Hematopoietic multipotent progenitor cell treated with erythropoietin and hydrocortisone succinate and interleukin-3 and kit ligand, for 6 days (in vitro differentiated cells): ENCODE results near the gene TATDN2.
A peak's percentile ranks its signal among the peaks of the same experiment; 100 is the strongest.
"Not testable (repeated sequence)": the region's sequence is repeated elsewhere in the genome, so short reads cannot be mapped to it uniquely, and the experiment has no call there.

ENCODE experiments used
- DNase-seq: peaks from one replicate; pipeline ENCODE4 v3.0.0-alpha.2; 2015

Gene TATDN2

DNA sequence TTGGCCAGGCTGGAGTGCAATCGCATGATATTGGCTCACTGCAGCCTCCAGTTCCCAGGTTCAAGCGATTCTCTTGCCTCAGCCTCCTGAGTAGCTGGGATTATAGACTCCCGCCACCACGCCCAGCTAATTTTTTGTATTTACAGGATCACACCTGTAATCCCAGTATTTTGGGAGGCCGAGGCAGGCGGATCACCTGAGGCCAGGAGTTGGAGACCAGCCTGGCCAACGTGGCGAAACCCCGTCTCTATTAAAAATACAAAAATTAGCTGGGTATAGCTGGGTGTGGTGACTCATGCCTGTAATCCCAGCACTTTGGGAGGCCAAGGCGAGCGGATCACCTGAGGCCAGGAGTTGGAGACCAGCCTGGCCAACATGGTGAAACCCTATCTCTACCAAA, 24.2 kb downstream of the TATDN2 start:
- not testable (repeated sequence) for DNase-seq

DNA sequence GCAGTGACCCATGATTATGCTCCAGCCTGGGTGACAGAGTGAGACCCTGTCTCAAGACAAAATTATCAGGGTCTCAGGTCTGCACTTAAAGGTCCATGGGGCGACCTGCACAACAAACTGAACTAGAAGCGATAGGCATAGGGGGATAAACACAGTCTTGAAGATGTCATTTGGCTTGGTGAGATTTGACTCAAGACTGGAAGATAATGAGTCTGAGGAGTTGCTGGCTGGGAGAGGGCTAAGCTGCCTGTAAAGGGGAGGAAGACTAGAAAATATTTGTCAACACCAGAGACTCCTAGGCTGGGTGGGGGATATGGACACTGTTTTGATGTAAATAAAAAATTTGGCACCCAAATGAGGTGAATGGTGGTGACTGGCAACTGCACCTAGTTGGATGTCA, 24.7 kb downstream of the TATDN2 start:
- no peak for DNase-seq

DNA sequence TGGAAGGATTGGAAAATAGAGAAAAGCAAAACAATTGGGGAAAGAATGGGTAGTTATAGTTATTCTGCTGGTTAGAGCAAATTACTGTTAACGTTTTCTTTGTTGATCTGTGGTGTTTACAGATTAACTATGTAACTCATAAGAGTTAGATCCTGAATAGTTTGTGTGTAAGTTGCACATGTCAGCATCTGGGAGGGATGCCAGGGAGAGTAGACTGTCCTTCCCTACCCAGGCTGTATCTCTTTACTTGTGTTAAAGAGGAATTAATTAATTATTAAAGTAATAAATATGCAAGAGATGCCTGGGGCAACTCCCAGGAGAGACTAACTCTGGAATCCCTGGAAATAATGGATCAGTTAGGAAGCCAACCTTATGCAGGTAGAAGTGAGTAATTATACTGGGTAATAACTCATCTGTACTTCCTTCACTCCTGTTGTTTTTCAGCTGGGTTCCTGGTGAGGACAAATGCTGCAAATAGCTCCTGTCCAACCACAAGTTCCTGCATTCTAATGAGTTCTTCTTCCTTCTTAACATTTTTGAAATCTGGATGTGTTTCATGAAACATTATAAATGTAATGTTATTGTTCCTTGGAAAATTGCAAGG, 25.5 kb downstream of the TATDN2 start:
- no peak for DNase-seq

DNA sequence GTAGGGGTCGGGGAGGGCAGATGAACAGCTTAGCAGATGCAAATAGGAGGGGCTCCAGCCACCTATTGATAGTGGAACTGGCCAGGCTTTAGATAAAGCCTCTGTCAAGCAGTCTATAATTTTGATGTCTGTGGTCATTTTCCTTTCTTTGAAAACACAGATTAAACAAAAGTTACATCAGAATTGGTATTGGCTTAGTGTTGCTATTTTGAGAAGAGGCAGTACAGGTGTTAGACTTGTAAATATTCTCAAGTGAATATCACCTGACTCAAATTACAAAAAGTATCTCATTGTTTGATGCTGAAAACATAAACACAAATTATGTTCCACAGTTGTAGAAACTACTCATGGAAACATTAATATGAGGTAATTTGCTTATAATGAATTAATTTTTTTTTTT, 26.3 kb downstream of the TATDN2 start:
- no peak for DNase-seq

DNA sequence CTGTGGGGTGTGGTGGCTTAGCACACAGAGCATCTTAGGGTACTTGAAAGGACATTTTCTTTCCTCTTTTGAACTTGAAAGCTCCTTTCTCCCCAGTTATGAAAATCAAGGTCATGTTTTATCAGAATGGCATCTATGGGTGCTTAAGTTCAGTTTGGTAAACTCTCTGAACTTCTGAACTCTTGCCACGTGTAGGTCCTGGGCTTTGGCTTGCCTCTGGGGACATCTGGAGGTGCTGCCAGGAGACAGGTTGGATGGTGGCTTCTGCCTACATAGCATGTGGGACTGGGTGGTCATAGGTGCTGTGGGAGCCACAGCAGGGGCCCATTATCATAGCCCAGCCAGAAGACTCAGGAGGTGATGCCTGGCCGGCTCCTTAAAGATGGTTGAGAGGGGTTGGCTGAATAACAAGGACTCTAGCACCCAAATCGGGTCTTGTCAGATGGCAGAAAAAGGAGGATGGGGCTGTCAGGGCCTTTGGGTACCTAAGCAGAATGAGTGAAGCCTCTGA, 28.9 kb downstream of the TATDN2 start:
- DNase-seq: no peak

DNA sequence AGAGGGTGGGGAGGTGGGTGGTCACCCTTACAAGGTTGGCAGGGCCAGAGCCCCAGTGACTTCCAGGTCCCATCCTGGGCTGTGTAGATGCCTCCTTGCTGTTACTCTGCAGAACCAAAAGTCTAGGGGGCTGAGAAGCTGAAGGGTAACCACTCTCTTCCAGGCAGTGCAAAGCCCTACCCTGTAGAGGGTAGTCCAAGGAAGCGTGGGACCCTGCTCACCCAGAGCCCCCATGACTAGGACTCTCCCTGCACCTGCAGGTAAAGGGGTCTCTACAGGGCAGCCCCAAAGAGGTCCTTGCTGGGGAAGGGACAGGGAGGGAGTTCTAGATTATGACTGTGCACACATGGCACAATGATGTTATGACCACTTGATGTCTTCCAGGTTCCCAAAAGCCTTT, 30.2 kb downstream of the TATDN2 start:
- DNase-seq: no peak

DNA sequence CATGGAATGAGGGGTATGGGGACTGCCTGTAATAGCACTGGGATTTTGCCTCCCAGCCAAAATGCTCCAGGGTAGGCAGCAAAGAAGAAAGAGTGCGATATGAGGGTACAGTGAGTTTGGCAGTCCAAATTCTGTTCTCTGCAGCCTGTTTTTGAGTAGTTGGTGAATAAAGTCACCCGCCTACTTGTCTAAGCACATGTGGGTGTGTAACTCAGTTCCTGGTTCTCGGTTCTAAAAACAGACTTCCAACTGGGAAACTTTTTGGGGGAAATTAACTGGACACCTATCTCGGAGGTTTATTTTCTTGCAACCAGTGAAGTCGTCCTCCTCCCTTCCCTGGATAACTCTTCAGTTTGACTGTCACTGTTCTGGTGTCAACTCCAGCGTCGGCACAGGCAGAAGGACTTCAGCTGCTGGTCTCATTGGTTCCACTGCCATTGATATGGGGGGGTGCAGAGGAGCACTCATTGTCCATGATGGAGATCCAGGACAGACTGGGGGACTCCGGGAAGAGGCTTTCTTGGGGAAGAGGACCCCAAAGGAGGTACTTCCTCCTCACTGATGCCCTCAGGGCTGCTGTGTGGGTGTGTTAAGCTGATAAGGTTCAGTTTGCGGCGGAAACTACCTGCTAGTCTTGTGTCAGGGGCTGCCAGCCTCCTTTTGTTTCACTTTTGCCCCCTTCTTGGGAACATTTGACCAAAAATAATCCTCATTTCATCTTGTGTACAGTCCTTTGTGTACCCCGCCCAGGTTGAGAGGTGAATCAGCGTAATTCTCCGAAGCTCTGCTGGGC, 31.3 kb downstream of the TATDN2 start:
- DNase-seq: peak; percentile 61

DNA sequence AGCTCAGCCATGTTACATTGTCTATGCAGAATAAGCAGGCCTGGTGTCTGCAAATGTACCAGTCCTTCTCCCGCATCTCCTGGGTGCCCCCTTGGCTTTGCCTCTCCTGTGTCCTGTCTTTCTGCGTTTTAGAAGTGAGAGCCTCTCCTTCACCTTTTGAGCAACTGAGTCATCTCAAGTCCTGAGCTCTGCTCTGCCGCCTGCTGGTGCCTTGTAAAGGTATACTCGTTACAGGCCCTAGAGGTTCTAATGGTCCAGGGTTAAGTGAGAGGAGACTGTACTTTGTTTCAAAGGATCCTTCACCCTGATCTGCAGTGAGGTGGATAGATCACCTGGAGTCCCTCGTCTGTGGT, 31.9 kb downstream of the TATDN2 start:
- DNase-seq: no peak

DNA sequence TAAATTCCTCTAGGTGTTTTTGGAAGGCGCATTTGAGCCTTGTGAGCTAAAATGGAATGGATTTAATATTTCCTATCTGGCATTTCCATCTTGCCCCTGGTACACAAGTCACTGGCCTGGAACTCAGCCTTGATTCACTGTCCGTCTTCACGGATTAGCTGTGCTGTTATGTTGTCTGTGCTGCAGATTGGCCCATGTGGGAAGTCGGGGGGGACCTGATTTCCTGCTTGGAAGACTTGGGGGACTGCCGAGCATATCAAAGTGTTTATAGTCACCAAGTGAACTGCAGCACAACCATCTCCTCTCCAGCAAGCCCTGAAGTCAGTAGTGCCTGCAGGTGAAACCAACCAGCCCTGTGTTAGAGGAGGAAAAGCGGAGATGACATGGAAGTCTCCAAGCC, 32.3 kb downstream of the TATDN2 start:
- no peak for DNase-seq

DNA sequence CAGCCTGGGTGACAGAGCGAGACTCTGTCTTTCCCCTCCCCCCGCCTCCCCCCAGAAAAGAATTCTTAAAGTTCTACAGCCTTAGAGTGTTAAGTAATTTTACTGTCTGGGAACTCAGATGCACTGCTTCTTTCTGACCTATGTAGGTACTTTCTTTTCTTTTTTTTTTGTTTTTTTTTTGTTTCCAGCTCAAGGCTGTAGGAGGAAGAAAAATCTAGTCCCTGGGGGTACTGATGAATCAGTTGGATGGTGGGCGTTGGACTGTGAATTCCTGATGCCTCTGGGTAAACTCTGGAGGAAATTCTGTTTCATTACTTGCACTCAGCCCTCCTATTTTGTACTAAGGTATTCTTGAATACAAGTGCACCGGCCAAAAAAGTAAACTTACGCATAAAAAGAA, 33.7 kb downstream of the TATDN2 start:
- DNase-seq: no peak

DNA sequence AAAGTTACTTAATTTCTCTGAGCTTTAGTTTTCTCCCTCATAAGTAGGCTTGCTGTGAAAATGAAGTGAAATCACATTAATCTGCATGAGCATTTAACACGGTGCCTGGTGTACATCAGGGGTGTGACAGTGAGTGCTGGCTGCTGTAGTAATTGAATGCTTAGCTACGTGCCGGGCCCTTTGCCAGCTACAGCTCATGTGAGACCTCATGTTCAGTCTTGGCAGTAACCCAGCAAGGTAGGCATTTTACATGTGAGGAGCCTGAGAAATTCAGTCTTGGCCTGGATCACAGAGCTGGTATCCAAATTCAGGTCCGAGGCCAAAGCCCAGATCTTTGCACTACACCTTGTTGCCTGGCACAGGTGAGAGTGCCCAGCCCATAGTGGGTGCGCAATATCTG, 35.4 kb downstream of the TATDN2 start:
- peak; percentile 63 for DNase-seq

DNA sequence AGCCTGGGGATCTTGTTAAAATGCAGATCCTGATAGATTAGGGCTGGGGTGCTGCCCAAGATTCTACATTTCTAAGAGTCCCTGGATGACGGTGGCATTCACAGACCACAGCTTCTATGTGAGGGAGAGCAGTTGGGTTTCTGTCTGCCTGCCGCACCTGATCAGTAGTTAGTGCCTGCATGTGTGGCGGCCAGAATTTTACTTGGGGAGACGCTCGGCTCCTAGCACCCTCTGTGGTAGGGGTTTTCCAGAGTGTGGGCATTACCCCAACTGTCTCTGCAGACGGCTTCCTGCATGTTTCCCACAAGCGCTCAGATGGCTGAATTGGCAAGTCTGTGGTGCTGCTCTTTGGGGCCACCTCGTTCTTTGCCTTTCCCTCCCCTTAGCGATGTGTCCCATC, 36.2 kb downstream of the TATDN2 start:
- no peak for DNase-seq

DNA sequence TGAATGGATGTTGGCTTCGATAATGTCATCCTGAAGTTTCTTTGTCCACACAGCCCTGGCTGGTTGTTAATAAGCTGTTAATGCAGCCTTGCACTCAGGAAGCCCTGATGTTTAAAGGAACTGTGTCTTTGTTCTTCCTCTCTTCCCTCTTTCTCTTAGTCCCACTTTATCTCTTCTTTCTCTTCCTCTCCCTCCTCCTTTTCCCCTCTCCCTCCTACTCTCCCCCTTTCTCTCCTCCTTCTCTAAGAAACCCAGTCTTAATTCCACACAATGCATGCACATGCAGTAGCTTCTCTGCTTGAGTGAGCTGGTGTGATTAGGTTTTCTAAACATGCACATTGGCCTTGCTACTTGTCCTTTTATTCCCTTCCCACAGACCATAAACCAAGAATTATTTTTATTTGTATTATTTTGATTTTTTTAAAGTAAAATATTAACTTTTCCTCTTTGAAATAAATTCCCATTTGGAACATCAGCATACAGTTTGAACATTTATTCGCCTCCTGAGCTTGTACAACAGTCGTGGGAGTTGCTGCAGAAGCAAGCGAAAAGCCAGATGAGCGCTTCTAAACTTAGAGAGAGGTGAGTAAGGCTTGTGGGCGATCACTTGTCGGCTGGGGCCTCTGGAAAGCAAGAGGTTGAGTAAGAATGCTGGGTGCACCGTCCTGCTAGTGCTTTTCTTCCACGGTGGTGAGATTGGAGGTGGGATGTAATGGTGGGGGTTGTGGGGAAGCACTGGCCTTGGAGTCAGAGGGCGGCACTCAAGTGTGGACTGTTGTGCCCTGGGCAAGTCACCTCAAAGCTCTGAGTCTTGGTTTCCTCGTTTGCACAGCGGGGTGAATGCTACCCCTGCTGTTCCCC, 37.2 kb downstream of the TATDN2 start:
- DNase-seq: no peak

DNA sequence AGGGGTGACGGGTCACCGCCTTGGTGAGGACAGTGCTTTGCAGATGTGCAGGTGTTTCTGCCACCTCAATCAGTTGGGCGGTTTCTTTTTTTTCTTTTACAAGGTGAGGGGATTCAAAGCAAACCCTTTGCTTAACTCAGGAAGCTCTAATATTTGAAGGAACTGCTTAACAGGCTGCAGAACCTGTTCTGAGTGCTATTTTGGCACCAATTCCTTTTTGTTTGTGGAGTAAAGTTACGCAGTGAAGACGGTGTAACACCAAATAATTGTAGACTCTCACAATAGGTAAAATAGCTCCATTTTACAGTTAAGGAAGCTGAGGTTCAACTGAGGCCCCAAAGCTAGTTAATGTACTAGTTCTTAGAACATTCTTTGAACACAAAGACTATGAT, 37.9 kb downstream of the TATDN2 start:
- no peak for DNase-seq

DNA sequence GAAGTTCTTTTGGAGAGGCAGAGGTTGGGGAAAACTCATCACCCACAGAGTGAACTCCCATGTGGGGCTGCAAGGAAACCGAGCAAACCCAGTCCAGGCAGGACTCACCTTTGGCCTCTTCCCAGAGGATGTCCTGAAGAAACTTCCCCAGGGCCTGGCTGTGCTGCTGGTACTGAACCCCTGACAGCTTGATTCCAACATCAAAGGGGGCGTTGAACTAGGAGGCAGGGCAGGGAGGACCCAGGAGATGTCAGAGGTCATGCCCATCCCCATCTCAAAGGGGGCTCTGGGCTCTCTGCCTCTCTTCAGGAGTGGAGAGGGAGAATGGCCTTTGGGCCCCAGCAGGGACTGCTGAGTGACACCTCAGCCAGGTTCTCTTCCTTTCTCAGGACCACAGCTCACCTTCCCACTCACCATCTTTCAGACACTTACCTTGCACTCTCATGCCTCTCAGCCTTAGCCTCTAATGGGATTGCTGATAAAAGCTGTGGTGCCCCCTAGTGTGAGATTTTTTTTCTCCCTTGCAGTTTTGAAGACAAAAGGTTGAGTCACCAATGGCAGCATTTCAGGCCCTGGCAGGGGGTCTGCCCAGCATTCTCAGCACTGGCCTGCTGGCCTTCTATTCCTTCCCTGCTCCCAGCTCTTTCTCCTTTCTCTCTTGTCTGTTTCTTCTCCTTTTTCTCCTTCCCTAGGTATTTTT, 38.5 kb downstream of the TATDN2 start:
- peak; percentile 72 for DNase-seq

DNA sequence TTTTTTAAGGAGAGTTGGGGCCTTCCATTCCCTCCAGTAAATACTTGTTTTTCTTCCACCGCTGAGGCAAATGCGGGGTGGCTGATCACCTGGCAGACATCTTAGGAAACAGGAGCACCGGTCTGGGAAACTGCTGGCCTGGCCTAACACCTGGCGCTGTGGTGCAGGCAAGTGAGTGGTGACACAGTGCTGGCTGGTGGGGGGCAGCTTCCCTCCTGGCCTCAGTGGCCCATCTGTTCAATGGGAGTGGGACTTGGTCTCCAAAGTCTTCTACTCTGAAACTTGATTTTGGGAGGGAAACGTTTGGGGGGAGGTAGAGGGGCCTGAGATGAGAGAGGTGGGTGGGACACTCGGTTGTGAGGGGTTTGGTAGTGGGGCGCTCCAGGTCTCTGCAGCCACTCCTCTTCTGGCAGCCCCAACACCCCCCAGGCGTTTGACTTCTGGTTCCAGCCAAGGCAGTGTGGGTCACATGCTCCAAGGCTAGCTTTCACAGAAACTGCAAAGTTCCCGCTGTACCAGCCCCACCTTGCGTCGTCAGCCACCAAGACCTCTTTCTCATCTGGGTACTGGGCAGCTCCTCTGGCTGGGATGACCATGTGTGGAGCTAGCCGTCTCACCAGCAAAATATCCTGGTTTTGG, 39.8 kb downstream of the TATDN2 start:
- DNase-seq: no peak

DNA sequence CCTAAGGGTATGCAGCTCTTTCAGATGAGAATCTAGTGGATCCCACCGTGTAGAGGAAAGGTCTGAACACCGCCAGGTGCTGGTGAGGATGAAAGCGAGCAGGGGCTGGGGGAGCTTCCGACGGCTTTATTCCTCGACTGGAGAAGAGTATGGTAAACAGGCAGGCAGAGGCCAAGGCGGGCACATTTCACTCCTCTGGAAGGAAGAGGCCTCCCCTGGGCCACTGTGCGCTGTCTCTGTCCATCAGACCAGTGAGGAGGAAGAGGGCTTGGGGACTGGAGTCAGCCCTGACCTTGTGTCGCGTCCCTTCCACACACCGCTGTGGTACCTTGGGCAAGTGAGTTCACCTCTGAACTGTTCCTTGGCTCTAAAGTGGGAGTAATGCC, 40.3 kb downstream of the TATDN2 start:
- DNase-seq: no peak

DNA sequence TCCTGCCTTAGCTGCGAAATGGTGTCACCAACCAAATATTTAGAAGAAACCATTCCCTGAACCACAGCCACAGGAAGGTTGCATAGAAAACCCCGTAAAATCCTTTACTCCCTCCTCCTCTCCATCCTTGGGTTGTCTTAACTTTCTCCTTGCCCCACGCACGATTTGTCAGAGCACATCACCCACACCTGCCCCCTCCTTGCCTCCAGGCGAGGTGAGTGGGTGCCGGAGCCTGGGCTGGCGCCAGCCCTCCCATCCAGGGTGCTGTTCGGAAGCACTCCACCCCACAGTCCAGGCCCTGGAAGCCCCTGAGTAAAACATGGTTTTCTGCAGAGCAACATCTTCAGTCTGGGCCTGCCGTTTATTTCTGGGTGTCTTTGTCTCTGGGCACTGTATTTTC, 40.8 kb downstream of the TATDN2 start:
- no peak for DNase-seq

DNA sequence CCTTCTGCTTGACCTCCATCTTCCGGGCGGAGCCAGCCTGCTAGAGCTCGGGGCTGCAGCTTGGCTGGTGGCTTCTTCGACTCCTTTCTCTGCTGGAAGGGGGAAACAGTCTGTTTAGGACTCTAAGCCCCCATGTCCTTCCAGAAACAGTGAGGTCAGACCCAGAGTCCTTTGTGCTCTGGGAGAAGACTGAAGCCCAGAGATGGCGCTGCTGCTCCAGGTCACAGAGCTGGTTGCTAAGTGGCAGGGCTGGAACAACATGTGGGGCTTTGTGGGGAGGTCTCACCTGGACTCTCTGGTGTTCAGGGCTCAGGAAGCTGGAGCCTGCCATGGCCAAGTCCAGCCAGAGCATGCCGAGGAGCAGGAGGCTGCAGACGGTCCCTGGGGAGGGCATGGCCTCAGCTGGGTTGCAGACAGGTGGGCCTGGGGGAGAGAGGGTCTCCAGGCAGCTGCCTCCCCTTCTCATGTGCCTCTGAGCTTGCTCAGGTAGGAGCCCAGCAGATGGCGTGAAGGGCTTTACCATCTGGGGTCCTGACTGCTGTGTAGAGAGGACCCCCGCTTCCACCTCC, 41.6 kb downstream of the TATDN2 start:
- no peak for DNase-seq

DNA sequence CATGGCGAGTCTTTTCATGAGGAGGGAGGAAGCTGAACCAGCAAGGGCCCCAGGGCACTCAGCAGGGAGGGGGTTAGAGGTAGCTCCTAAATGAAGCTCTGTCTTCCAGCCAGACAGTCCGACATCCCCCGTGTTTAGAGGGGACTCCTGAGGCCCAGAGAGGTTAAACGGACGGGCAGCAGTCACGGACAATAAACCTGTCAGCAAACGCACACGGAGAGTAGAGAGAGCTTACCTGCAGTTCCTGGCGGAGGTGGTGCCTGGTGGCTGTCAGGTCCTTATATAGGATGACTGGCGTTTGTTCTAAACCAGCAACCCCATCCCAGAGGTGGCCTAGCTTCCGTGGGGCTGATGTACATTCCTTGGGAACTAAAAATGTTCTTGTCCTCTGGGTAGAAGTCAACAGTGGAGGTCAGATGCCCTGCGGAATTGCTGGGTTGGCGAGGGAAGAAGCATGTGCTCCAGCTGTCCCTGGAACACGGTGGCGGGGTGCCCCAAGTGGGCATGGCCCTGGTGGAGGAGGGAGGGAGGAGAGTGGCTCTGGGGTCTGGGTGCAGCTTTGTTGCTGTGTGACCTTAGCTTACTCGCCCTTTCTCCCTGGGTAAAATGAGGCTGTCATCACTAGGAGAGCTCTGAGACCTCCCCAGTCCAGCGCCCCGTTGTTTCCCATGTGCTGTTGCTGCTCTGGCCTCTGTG, 42.4 kb downstream of the TATDN2 start:
- no peak for DNase-seq

DNA sequence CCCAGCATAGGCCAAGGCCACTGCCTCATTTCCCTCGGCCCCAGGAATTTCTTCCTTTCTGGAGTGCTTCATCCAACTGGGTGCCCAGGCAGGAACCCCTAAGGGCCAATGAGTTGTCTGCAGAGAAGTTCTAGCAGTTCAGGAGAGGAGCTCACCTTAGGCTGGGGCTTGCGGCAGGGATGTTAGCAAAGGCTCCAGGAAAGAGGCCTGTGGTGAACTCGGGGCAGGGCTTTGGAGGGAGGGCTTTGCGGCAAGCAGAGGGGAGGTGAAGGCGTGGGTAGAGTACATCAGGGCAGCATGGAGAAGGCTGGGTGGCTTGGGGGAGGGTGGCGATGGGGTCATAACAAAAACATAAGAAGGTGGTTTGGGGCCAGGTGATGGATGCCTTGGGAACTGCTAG, 43.4 kb downstream of the TATDN2 start:
- DNase-seq: no peak
